Iris pigment epithelial cell (primary cell): ENCODE measurements around the gene FCRL3.

Experiments used
- DNase-seq: peaks from one replicate; pipeline ENCODE4 v3.0.0-alpha.2; 2011; ENCODE audit warnings: low read depth

FCRL3 gene

DNA sequence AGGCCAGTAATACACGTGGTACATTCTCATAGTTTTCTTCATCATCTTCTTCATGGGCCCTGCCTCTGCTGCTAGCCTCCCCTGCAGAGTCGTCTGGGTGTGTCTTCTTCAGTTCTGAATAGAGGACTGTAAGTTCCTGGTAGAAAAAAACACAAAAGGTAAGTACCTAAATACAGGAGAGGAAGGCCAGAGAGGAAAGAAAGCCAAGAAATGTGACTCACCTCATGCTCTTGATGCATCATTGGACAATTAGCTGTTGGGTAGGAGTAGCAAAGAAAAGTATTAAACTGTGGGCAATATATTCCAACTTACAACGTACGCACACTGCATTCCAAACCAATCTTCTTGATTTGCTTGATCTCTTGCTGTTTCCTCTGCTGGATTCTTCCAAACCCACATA, 21.8 kb downstream of the FCRL3 start:
- no peak for DNase-seq

- DNase-seq: no peak
Observed at GRCh38 chr1:157673008-157673407, 27.6 kb downstream of the FCRL3 start.

DNA sequence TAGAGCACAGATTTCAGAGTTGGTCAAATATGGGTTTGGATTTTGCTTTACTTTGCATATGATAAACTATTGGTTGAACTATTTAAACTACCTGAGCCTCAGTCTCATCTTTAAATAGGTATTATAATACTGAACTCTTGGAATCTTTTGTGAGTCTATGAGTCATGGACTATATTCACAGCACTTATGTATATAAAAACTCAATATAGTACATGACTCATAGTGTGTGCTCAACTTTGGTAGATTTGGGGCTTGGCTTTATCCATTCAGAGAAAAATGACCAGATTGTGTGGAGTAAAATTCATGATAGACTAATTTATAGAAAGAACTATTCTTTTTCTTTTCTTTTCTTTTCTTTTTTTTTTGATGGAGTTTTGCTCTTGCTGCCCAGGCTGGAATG, 28.7 kb downstream of the FCRL3 start:
- DNase-seq: no peak

- no peak for DNase-seq
Observed at GRCh38 chr1:157659576-157660247, 40.9 kb downstream of the FCRL3 start.

DNA sequence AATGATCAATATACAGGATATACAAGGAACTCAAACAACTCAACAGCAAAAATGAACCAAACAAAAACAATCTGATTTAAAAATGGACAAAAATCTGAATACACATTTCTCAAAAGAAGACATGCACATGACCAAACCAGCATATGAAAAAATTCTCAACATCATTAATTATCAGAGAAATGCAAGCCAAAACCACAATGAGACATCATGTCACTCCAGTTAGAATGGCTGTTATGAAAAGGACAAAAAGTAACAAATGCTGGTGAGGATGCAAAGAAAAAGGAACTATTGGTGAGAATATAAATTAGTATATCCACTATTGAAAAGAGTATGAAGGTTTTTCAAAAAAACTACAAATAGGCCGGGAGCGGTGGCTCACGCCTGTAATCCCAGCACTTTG, 42.0 kb downstream of the FCRL3 start:
- no peak for DNase-seq

- DNase-seq: no peak
Observed at GRCh38 chr1:157653494-157653873, 47.1 kb downstream of the FCRL3 start.

DNA sequence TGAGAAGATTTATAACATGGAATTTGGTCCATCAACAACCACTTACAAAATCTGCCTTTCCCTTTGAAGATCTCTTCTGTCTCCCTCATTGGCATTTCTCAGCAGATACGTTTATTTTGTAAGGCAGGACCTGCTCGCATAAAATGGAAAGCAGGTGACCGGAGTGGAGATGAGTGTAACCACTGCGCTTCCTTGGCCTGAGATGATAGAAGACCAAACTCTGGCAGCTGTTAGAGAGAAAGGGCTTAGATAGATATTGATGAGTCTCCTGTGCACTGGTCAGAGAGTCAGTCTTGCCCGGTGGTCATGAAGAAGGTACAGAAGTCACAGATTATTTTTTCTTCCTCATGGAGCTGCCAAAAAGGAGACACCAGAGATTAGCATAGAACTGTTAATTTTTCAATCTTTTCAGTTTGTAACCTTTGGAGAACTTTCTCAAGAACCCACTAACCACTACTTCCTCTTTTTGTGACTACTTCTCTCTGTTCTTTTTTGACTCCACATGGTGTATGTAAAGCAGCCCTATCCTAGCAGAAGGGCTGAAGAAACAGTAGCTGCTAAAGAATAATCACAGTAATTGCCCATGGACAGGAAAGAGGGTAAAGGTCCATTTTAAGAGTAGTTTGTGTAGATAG, 47.6 kb downstream of the FCRL3 start:
- no peak for DNase-seq

DNA sequence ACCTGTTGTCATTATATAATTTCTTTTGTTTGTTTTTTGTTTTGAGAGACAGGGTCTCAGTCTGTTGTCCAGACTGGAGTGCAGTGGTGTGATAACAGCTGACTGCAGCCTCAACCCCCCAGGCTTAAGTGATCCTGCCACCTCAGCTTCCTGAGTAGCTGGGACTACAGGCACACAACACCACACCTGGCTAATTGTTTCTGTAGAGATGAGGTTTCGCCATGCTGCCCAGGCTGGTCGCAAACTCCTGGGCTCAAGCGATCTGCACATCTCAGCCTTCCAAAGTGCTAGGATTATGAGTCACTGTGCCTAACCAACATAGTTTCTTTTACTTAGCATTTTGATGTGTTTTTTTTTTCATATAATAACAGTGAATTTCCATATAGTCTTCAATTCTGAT, 52.3 kb downstream of the FCRL3 start:
- DNase-seq: no peak

DNA sequence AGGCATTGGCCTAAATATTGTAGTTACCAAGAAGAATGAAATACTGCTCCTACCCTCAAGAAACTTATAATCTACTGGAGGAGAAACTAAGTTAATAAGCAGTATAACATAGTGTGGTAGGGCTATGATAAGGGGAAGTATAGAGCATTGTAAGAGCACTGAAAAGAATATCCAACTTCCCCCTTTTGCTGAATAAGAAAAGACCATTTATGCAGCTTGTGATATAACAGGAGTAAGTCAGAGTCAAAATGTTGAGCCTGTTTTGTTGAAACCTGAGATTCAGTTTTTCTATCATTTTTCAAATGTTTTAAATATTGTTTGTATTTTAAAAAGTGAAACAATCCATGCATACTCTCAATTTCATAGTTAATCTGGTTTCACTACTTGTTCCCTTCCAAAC, 54.4 kb downstream of the FCRL3 start:
- no peak for DNase-seq

DNA sequence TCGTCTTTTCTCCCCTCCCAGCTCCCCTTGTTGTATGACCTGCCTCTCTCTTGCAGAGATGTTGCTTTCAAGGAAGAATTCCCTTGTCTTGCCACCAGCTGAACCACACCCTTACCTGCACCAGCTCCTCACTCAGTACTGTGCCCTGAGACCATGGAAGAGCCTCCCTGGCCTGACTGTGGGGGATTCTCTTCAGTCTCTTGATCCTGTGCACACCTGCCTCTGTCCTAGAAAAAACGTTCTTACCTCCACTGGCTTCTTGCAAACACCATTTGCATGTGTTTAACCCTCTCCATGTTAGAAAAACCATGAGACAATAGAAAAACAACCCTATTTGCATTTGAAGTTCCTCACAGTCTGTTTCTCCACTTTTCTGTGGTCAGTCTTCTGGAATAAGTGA, 59.4 kb downstream of the FCRL3 start:
- no peak for DNase-seq

DNA sequence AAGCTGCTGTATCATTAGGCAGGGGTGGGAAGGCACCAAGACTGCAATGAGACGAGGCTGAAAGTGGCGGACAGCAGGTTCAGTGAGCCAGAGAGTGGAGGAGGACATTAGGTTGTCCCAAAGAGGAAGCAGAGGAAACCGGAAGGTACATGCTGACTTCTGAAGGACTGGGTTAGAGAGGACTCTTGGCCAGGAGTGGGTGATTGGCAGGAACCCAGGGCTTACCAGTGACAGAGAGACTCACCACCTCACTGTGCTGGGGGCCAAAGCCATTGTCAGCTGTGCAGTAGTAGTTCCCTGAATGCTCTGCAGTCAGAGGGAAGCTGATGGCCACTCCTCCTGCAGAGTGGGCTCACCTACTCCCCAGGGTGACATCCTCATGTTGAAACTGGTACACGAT, 60.8 kb downstream of the FCRL3 start:
- DNase-seq: no peak

DNA sequence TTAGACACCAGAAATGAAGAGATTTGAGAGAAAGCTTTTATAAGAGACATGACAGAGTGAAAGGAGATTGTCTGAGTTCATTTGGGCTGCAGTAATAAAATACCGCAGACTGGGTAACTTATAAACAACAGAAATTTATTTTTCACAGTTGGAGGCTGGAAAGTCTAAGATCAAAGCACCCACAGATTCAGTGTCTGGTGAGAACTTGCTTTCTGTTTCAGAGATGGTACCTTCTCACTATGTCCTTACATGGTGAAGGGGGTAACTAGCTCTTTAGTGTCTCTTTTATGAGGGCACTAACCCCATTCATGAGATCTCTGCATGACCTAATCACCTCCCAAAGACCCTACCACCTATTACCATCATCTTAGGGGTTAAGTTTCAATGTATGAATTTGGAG, 71.8 kb downstream of the FCRL3 start:
- no peak for DNase-seq
